ENCODE data around the gene PAM16. TPM values are rescaled to one million over a fixed set of nuclear protein-coding genes. Genes with fewer than 3 reads are reported as not detected.

PAM16 gene
- total and polyA plus RNA-seq, 2 experiments from 2014 or later: 35.0 to 70.4 TPM

DNA sequence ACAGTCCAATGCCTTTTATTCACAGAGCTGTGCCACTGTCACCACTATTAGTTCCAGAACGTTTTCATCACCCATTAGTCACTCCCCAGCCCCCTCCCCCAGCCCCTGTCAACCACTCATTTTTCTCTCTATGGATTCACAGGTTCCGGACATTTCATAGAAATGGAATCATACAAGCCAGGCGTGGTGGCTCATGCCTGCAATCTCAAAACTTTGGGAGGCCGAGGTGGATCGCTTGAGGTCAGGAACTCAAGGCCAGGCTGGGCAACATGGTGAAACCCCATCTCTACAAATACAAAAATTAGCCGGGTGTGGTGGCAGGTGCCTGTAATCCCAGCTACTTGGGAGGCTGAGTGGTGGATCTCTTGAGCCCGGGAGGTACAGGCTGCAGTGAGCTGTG is 759 bp upstream of the PAM16 start:
- no peak for DNase-seq (ENCODE audit: low spot score)
- no peaks in the 10 kb centered on the region for H3K9me3 ChIP-seq (ENCODE audit: low read depth)
- H3K9me2 ChIP-seq (replicated peaks; ENCODE audit: insufficient read depth): no peaks in the 10 kb centered on the region
- H3K27ac ChIP-seq: no peak overlapping the region
- 81% methylated on average over 7 of the region's 7 CpGs for WGBS (ENCODE audit: low lambda C conversion rate, missing lambda C conversion rate)
- TF ChIP-seq, protein P1, sequence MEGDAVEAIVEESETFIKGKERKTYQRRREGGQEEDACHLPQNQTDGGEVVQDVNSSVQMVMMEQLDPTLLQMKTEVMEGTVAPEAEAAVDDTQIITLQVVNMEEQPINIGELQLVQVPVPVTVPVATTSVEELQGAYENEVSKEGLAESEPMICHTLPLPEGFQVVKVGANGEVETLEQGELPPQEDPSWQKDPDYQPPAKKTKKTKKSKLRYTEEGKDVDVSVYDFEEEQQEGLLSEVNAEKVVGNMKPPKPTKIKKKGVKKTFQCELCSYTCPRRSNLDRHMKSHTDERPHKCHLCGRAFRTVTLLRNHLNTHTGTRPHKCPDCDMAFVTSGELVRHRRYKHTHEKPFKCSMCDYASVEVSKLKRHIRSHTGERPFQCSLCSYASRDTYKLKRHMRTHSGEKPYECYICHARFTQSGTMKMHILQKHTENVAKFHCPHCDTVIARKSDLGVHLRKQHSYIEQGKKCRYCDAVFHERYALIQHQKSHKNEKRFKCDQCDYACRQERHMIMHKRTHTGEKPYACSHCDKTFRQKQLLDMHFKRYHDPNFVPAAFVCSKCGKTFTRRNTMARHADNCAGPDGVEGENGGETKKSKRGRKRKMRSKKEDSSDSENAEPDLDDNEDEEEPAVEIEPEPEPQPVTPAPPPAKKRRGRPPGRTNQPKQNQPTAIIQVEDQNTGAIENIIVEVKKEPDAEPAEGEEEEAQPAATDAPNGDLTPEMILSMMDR (IDR thresholded peaks at IDR 0.05; ENCODE audit: poor library complexity): no peak
- TF ChIP-seq EZH2phosphoT487 (IDR thresholded peaks at IDR 0.05; ENCODE audit: low read depth, severe bottlenecking, unreplicated experiment) (no peak), EZH2 (IDR thresholded peaks at IDR 0.05; ENCODE audit: borderline replicate concordance) (no peak)
- peak overlapping the region; percentile 65 for H3K4me2 ChIP-seq
- H3K4me1 ChIP-seq (ENCODE audit: insufficient read depth): peaks cover 12% of the 10 kb centered on the region
- no peaks in the 10 kb centered on the region for H3K27me3 ChIP-seq
- peaks cover 34% of the 10 kb centered on the region for H3K79me2 ChIP-seq
- H2AFZ ChIP-seq: no peak overlapping the region
- H3K4me3 ChIP-seq: no peak overlapping the region
- H3K36me3 ChIP-seq (replicated peaks; ENCODE audit: insufficient read depth, low read depth): no peaks in the 10 kb centered on the region
- peaks cover 8% of the 10 kb centered on the region for H4K20me1 ChIP-seq (ENCODE audit: insufficient read depth, poor library complexity, severe bottlenecking)

DNA sequence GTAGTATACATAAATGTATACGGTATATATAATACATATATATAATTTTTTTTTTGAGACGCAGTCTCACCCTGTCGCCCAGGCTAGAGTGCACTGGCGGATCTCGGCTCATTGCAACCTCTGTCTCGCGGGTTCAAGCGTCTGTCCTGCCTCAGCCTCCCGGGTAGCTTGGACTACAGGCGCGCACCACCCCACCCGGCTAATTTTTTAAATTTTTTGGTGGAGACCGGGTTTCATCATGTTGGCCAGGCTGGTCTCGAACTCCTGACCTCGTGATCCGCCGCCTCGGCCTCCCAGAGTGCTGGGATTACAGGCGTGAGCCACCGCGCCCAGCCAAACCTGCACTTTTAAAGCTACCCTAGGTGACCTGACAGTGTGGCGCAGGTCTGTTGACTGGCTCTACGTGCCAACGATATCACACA is 745 bp downstream of the PAM16 start:
- H3K36me3 ChIP-seq (replicated peaks; ENCODE audit: insufficient read depth, low read depth): no peaks in the 10 kb centered on the region
- H3K79me2 ChIP-seq: peaks cover 49% of the 10 kb centered on the region
- no peak for DNase-seq (ENCODE audit: low spot score)
- H3K27me3 ChIP-seq: no peaks in the 10 kb centered on the region
- peak overlapping the region; percentile 86 for H3K27ac ChIP-seq
- peak overlapping the region; percentile 90 for H3K4me2 ChIP-seq
- peak overlapping the region; percentile 86 for H3K4me3 ChIP-seq
- no peaks in the 10 kb centered on the region for H3K9me2 ChIP-seq (replicated peaks; ENCODE audit: insufficient read depth)
- TF ChIP-seq, protein P1 (IDR thresholded peaks at IDR 0.05; ENCODE audit: poor library complexity): no peak
- TF ChIP-seq EZH2phosphoT487 (IDR thresholded peaks at IDR 0.05; ENCODE audit: low read depth, severe bottlenecking, unreplicated experiment) (no peak), EZH2 (IDR thresholded peaks at IDR 0.05; ENCODE audit: borderline replicate concordance) (no peak)
- no peaks in the 10 kb centered on the region for H3K9me3 ChIP-seq (ENCODE audit: low read depth)
- peaks cover 15% of the 10 kb centered on the region for H3K4me1 ChIP-seq (ENCODE audit: insufficient read depth)
- WGBS (ENCODE audit: low lambda C conversion rate, missing lambda C conversion rate): 39% methylated on average over 24 of the region's 24 CpGs
- peaks cover 8% of the 10 kb centered on the region for H4K20me1 ChIP-seq (ENCODE audit: insufficient read depth, poor library complexity, severe bottlenecking)
- H2AFZ ChIP-seq: peak overlapping the region; percentile 43

DNA sequence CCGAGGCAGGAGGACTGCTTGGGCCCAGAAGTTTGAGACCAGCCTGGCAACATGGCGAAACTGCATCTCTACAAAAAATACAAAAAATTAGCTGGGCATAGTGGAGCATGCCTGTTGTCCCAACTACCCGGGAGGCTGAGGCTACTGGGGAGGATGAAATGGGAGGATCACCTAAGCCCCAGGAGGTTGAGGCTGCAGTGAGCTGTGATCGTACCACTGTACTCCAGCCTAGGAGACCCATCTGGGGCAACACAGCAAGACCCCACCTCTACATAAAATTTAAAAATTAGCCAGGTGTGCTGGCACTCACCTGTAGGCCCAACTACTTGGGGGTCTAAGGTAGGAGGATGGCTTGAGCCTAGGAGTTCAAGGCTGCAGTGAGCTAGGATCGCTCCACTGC is 1.8 kb downstream of the PAM16 start:
- H3K27me3 ChIP-seq: no peaks in the 10 kb centered on the region
- H3K9me2 ChIP-seq (replicated peaks; ENCODE audit: insufficient read depth): no peaks in the 10 kb centered on the region
- H2AFZ ChIP-seq: no peak overlapping the region
- H3K4me3 ChIP-seq: no peak overlapping the region
- H3K79me2 ChIP-seq: peaks cover 50% of the 10 kb centered on the region
- TF ChIP-seq EZH2 (IDR thresholded peaks at IDR 0.05; ENCODE audit: borderline replicate concordance) (no peak), EZH2phosphoT487 (IDR thresholded peaks at IDR 0.05; ENCODE audit: low read depth, severe bottlenecking, unreplicated experiment) (no peak)
- TF ChIP-seq, protein P1 (IDR thresholded peaks at IDR 0.05; ENCODE audit: poor library complexity): no peak
- peaks cover 15% of the 10 kb centered on the region for H3K4me1 ChIP-seq (ENCODE audit: insufficient read depth)
- H3K36me3 ChIP-seq (replicated peaks; ENCODE audit: insufficient read depth, low read depth): no peaks in the 10 kb centered on the region
- H3K4me2 ChIP-seq: no peak overlapping the region
- H4K20me1 ChIP-seq (ENCODE audit: insufficient read depth, poor library complexity, severe bottlenecking): peaks cover 8% of the 10 kb centered on the region
- H3K27ac ChIP-seq: no peak overlapping the region
- 98% methylated on average over 5 of the region's 5 CpGs for WGBS (ENCODE audit: low lambda C conversion rate, missing lambda C conversion rate)
- H3K9me3 ChIP-seq (ENCODE audit: low read depth): no peaks in the 10 kb centered on the region
- no peak for DNase-seq (ENCODE audit: low spot score)
